Fibroblast of the aortic adventitia (primary cell): ENCODE results near the gene ALLC. TPM values are rescaled to one million over a fixed set of nuclear protein-coding genes. Genes with fewer than 3 reads are reported as not detected.
"Not testable (repeated sequence)": the region's sequence is repeated elsewhere in the genome, so short reads cannot be mapped to it uniquely, and the experiment has no call there.

ENCODE experiments used
- DNase-seq: peaks from one replicate; pipeline ENCODE4 v3.0.0-alpha.2; 2010; ENCODE audit warnings: low read depth
- H3K4me3 ChIP-seq: 2 replicates; pipeline ENCODE4 v1.5.1; 2011; ENCODE audit warnings: low read depth, mild to moderate bottlenecking, control low read depth, low read length, moderate library complexity
- total RNA-seq: library from RNA; depleted of rRNA; stranded (reverse); fragments of >200 nt; gene quantifications from 2 replicates; pipeline ENCODE4 v1.2.3, GENCODE V29; 2012; ENCODE audit warnings: low replicate concordance
- TF ChIP-seq, protein P1 (sequence below): IDR thresholded peaks from 2 replicates; pipeline ENCODE4 v1.5.1; 2011; ENCODE audit warnings: mild to moderate bottlenecking, low read length, control low read depth, inconsistent platforms; ENCODE audit not compliant: insufficient read depth

ALLC gene
- total RNA-seq, 1 donor = not detected

DNA sequence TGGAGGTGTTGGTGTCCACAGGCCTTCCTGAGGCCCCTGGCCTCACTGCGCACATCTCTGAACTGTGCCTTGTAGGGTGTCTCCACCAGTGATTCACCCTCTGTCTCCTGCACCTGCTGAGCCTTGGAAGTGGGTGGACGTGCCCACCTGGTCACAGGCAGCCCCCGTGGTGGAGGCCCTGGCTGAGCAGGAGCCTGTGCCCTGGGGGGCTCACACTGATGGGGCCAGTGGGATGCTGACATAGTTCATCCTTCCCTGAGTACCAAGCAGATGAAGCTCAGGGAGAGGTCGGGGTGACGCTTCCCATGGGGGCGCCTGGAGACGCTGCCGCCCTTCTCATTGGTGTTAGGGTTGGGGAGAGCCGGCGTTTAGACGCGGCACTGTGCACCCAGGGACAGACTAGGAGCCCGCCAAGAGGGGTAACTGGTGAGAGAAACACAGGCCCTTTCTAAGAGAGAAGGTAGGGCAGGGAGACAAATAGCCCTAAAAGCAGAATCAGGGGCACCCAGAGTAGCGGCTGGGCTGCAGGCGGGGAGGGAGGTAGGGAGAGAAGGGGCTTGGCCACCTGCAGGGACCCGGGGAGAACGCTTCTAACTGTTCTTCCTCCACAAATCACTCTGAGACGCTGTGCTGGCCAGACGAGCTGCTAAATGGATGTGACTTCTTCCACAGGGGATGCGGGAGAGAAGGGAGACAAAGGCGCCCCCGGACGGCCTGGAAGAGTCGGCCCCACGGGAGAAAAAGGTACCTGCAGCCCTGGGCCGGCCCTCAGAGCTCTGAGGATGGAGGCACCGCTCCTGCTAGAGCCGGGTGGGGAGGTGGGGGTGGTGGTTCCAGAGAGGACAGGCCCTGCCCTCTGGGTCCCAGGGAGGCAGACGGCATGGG, 45.1 kb upstream of the ALLC start:
- DNase-seq = no peak
- TF ChIP-seq, protein P1, sequence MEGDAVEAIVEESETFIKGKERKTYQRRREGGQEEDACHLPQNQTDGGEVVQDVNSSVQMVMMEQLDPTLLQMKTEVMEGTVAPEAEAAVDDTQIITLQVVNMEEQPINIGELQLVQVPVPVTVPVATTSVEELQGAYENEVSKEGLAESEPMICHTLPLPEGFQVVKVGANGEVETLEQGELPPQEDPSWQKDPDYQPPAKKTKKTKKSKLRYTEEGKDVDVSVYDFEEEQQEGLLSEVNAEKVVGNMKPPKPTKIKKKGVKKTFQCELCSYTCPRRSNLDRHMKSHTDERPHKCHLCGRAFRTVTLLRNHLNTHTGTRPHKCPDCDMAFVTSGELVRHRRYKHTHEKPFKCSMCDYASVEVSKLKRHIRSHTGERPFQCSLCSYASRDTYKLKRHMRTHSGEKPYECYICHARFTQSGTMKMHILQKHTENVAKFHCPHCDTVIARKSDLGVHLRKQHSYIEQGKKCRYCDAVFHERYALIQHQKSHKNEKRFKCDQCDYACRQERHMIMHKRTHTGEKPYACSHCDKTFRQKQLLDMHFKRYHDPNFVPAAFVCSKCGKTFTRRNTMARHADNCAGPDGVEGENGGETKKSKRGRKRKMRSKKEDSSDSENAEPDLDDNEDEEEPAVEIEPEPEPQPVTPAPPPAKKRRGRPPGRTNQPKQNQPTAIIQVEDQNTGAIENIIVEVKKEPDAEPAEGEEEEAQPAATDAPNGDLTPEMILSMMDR = no peak
- no peak overlapping the region for H3K4me3 ChIP-seq

DNA sequence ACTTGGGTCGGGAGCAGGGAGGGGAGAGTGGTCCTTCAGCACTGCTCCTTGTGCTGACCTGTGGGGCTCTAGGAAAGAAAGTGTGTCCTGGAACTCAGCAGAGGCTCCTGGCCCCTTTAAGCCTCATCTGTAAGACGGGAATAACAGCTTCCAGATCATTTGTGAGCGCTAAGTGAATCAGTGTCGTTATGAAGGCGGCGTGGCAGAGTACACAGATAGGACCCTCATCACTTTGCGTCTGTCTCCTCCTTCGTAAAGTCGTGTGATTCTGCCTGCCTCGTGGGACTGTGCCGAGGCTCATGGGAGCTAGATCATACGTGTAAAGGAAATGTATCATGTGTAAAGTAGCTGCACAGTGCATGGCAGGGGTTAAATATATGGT, 44.5 kb upstream of the ALLC start:
- DNase-seq = no peak
- TF ChIP-seq, protein P1 = no peak
- H3K4me3 ChIP-seq = no peak overlapping the region

DNA sequence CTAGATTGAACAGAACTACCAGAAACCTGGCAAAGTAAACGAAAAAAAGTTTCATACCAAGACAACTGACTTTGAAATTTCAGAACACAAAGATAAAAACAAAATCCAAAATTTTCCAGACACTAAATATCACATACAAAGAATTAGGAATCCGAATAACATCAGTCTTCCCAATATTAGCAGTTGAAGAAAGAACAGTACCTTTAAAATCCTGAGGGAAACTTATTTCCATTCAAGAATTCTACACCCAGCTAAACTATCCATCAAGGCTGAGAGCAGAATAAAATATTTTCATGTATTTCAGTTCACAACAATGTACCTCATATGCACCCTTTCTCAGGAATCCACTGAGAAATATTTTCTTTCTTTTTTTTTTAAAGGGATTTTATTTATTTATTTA, 43.3 kb upstream of the ALLC start:
- not testable (repeated sequence) for H3K4me3 ChIP-seq, DNase-seq

DNA sequence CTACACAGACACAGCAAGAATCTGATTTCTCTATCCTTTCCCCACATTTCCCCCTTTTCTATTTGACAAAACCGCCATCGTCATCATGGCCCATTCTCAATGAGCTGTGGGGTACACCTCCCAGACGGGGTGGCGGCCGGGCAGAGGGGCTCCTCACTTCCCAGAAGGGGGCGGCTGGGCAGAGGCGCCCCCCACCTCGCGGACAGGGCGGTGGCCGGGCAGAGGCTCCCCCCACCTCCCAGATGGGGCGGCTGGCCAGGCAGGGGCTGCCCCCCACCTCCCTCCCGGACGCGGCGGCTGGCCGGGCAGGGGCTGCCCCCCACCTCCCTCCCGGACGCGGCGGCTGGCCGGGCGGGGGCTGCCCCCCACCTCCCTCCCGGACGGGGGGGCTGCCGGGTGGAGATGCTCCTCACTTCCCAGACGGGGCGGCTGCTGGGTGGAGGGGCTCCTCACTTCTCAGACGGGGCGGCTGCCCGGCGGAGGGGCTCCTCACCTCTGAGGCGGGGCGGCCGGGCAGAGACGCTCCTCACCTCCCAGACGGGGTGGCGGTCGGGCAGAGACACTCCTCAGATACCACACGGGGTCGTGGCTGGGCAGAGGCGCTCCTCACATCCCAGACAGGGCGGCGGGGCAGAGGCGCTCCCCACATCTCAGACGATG, 42.3 kb upstream of the ALLC start:
- not testable (repeated sequence) for H3K4me3 ChIP-seq

DNA sequence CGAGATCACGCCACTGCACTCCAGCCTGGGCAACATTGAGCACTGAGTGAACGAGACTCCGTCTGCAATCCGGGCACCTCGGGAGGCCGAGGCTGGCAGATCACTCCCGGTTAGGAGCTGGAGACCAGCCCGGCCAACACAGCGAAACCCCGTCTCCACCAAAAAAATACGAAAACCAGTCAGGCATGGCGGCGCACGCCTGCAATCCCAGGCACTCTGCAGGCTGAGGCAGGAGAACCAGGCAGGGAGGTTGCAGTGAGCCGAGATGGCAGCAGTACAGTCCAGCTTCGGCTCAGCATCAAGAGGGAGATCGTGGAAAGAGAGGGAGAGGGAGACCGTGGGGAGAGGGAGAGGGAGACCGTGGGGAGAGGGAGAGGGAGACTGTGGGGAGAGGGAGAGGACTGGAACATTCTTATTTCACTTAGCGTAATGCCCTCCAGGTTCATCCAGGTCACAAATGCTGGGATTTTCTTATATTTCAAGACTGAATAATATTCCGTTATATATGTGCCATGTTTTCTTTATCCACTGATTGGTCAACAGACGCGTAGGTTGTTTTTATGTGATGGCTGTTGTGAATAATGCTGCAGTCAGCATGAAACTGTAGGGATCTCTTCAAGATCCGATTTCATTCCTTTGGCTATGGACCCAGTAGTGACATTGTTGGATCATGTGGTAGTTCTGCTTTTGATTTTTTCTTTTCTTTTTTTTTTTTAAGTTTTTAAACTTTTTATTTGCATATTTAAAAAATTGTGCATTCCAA, 41.4 kb upstream of the ALLC start:
- DNase-seq, H3K4me3 ChIP-seq: not testable (repeated sequence)

More for the DNA sequence above, 42.3 kb upstream of the ALLC start:
- not testable (repeated sequence) for DNase-seq

DNA sequence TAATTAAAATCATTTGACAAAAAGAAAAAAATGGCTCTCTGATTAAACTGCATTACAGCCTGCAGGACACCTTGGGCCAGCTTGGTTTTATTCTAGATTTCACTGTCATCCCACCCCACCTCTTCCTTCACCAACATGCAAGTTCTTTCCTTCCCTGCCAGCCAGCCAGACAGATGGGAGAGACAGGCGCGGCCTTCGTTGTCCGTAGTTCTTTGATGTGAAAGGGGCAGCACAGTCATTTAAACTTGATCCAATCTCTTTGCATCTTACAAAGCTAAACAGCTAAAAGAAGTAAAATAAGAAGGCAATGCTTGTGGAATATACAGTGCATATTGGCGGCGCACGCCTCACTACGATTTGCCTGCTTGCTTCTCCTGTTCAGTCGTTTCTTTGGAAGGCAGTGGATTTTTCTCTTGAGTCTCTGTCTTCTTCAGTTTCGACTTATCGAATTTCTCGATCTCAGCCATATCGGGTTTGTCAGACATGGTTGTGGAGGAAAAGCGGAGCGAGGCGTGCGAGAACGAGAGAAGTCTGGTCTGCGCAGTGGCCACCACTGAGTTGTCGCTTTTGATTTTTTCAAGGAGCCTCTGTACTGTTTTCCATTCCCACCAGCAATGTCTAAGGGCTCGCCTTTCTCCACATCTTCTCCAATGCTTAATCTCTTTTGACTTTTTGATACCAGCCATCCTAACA, 40.7 kb upstream of the ALLC start:
- TF ChIP-seq, protein P1 = no peak
- no peak for DNase-seq
- no peak overlapping the region for H3K4me3 ChIP-seq

DNA sequence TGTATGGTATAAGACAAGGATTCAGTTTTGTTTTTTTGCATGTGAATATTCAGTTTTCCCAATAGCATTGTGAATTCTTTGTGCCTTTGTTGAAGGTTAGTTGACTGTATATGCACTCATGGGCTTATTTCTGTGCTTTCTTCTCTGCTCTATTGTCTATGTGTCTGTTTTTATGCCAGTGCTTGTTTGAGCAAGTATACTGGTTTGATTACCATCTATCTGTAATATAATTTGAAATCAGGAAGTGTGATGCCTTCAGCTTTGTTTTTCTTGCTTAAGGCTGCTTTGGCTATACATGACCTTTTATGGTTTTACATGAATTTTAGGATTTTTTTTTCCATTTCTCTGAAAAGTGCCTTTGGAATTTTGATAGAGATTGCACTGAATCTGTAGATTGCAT, 39.6 kb upstream of the ALLC start:
- DNase-seq = no peak
- no peak overlapping the region for H3K4me3 ChIP-seq
- TF ChIP-seq, protein P1 = no peak

DNA sequence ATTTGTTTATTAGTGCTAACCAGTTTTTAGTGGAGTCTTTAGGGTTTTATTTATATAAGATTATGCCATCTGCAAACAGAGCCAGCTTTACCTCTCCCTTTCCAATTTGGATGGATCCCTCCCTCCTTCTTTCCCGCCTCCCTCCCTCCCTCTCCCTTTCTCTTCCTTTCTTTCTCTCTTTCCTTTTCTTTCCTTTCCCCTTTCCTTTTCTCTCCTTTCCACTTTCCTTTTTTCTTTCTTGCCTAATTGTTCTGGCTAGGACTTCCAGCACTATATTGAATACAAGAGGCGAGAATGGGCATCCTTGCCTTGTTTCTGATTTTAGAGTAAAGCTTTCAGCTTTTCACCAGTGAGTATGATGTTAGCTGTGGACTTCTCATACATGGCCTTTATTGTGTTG, 39.0 kb upstream of the ALLC start:
- DNase-seq = no peak
- TF ChIP-seq, protein P1 = no peak
- no peak overlapping the region for H3K4me3 ChIP-seq

DNA sequence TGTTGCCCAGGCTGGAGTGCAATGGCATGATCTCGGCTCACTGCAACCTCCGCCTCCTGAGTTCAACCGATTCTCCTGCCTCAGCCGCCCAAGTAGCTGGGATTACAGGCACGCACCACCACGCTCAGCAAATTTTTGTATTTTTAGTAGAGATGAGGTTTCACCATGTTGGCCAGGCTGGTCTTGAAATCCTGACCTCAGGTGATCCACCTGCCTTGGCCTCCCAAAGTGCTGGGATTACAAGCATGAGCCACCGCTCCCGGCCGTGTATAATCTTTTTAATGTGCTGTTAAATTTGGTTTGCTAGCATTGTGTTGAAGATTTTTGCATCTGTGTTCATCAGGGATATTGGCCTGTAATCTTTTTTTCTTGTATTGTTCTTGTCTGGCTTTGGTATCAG, 38.3 kb upstream of the ALLC start:
- DNase-seq, H3K4me3 ChIP-seq: not testable (repeated sequence)
